ENCODE data around the gene TMEM259.

TMEM259 gene

DNA sequence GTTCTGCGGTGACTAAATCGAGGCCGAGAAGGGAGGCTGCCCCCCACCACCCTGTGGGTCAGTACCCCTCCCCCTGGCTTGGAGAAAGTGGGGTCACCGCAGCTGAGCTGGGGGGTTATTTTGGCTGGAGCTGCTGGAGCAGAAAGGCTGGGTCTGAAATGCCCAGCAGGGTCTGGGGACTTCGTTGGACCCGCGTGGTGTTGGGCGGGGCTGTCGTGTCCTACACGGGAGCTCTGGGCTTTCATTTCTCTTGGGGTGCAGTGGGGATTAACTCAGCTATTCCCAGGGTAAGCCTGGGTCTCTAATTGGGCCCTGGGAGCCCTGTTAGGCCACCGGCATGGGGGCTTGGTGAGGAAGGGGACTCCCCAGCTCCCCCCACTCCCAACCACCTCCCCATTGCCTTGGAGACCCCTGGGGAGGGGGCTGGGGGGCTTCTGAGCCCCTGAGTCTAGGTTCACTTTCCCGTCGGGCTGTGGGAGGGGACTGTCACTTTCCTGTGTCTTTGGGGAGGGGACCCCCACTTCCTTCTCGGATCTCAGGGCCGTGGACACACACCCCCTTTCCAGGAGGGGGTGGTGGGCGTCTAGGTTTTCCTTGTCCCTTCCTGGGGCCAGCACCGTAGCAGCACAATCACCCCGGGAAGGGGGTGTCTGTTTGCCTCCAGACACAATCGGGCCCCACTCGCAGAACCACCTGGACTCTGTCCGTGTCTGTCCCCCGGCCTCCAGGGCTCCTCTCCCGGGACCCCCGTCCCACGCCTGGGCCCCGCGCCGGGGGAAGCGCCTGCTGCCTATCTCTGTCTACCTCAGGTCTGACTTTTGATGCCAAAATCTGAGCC, 47.0 kb downstream of the TMEM259 start:
- no peaks in the 10 kb centered on the region for H3K27me3 ChIP-seq (ENCODE audit: control insufficient read depth in 2 of 2, insufficient read depth in 2 of 2, low read length in 2 of 2)
- peaks cover 0 to 5% of the 10 kb centered on the region in 2 donors for H3K9me3 ChIP-seq (ENCODE audit: control insufficient read depth in 2 of 2, low read length in 2 of 2)
- H3K27ac ChIP-seq (ENCODE audit: low read depth in 2 of 2, low read length in 2 of 2) = no peak overlapping the region
- H3K4me1 ChIP-seq (ENCODE audit: control insufficient read depth in 2 of 2, insufficient read depth in 2 of 2, low read length in 2 of 2) = no peaks in the 10 kb centered on the region
- H3K36me3 ChIP-seq (ENCODE audit: control insufficient read depth in 2 of 2, insufficient read depth in 2 of 2, low read length in 2 of 2) = peaks cover 7 to 11% of the 10 kb centered on the region in 2 donors
- no peak overlapping the region for H3K9ac ChIP-seq (ENCODE audit: low read depth in 1 of 2, low read length in 2 of 2)
- H3K4me3 ChIP-seq (ENCODE audit: low read length in 2 of 2) = no peak overlapping the region

DNA sequence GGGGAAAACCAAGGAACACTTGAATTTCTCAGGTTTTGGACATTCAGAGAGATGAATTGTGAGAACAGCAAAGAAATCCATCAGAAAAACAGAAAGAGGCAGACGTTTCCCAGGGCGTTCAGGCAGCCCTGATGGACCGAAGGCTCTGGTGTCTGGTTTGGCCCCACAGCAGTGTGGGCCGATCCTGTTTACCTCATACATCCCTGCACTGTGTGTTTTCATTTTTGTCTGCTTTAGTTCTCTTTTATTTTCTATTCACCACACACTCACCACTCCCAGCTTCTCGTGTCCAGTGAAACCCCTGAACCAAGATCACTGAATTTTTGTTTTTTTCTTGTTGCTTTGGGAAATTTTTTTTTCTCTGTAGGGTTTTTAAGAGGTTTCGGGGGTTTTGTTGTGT, 48.6 kb downstream of the TMEM259 start:
- H3K36me3 ChIP-seq (ENCODE audit: control insufficient read depth in 2 of 2, insufficient read depth in 2 of 2, low read length in 2 of 2) = peaks cover 14 to 17% of the 10 kb centered on the region in 2 donors
- H3K9ac ChIP-seq (ENCODE audit: low read depth in 1 of 2, low read length in 2 of 2) = no peak overlapping the region
- no peak overlapping the region for H3K27ac ChIP-seq (ENCODE audit: low read depth in 2 of 2, low read length in 2 of 2)
- no peaks in the 10 kb centered on the region for H3K4me1 ChIP-seq (ENCODE audit: control insufficient read depth in 2 of 2, insufficient read depth in 2 of 2, low read length in 2 of 2)
- no peaks in the 10 kb centered on the region for H3K27me3 ChIP-seq (ENCODE audit: control insufficient read depth in 2 of 2, insufficient read depth in 2 of 2, low read length in 2 of 2)
- peaks cover 0 to 5% of the 10 kb centered on the region in 2 donors for H3K9me3 ChIP-seq (ENCODE audit: control insufficient read depth in 2 of 2, low read length in 2 of 2)
- no peak overlapping the region for H3K4me3 ChIP-seq (ENCODE audit: low read length in 2 of 2)

DNA sequence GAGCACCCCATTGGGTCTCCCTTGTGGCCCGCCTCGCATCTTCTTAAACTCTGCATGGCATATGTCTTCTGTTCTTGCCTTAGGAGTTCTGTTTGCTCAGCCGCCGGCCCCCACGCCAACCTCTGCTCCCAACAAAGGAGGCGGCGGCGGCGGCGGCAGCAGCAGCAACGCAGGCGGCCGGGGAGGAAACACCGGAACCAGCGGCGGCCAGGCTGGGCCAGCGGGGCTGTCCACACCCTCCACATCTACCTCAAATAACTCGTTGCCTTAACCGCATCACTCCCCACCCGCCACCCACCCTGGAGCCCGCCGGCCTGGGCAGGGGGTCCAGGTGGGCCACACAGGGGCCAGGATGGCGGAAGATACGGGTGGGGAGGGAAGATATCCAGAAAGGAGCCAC, 49.1 kb downstream of the TMEM259 start:
- Histone ChIP-seq H3K4me1 (ENCODE audit: control insufficient read depth in 2 of 2, insufficient read depth in 2 of 2, low read length in 2 of 2) (no peaks in the 10 kb centered on the region), H3K27me3 (ENCODE audit: control insufficient read depth in 2 of 2, insufficient read depth in 2 of 2, low read length in 2 of 2) (no peaks in the 10 kb centered on the region), H3K4me3 (ENCODE audit: low read length in 2 of 2) (no peak overlapping the region), H3K27ac (ENCODE audit: low read depth in 2 of 2, low read length in 2 of 2) (no peak overlapping the region), H3K9ac (ENCODE audit: low read depth in 1 of 2, low read length in 2 of 2) (no peak overlapping the region), H3K36me3 (ENCODE audit: control insufficient read depth in 2 of 2, insufficient read depth in 2 of 2, low read length in 2 of 2) (peaks cover 14 to 17% of the 10 kb centered on the region in 2 donors), H3K9me3 (ENCODE audit: control insufficient read depth in 2 of 2, low read length in 2 of 2) (peaks cover 0 to 5% of the 10 kb centered on the region in 2 donors)

DNA sequence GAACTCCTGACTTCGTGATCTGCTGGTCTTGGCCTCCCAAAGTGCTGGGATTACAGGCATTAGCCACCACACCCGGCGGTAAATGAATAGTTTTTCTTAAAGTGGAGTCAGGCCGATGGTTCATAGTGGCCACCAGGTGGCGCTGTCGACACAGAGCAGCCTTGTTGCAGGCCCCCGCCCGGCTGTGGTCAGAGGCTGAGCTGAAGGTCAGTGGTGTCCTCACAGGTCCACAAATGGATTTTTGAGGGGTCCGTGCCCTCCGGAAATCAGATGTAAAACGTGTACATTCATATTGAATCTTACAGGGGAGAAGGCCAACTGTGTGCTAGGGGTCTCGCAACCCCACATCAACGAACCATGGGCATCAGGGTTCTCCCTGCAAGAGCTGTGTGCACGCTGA, 50.2 kb downstream of the TMEM259 start:
- peaks cover 19% of the 10 kb centered on the region in 2 donors for H3K36me3 ChIP-seq (ENCODE audit: control insufficient read depth in 2 of 2, insufficient read depth in 2 of 2, low read length in 2 of 2)
- no peak overlapping the region for H3K9ac ChIP-seq (ENCODE audit: low read depth in 1 of 2, low read length in 2 of 2)
- no peak overlapping the region for H3K4me3 ChIP-seq (ENCODE audit: low read length in 2 of 2)
- no peaks in the 10 kb centered on the region for H3K4me1 ChIP-seq (ENCODE audit: control insufficient read depth in 2 of 2, insufficient read depth in 2 of 2, low read length in 2 of 2)
- H3K27me3 ChIP-seq (ENCODE audit: control insufficient read depth in 2 of 2, insufficient read depth in 2 of 2, low read length in 2 of 2) = no peaks in the 10 kb centered on the region
- H3K27ac ChIP-seq (ENCODE audit: low read depth in 2 of 2, low read length in 2 of 2) = no peak overlapping the region
- peaks cover 0 to 5% of the 10 kb centered on the region in 2 donors for H3K9me3 ChIP-seq (ENCODE audit: control insufficient read depth in 2 of 2, low read length in 2 of 2)

DNA sequence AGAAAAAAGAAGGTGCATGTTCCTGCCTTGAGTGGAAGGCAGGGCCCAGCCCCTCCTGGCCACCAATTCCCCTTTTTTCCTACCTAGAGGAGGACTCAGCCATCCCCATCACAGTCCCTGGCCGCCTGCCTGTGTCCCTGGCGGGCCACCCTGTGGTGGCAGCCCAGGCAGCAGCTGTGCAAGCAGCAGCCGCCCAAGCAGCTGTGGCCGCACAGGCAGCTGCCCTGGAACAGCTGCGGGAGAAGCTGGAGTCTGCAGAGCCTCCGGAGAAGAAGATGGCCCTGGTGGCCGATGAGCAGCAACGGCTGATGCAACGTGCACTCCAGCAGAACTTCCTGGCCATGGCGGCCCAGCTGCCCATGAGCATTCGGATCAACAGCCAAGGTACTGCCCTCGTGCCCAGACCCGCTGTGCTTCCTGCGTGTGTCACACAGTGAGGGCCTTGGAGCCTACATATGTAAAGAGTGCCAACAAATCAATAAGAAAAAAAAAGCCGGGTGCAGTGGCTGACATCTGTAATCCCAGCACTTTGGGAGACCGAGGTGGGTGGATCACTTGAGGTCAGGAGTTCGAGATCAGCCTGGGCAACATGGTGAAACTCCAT, 54.3 kb downstream of the TMEM259 start:
- Histone ChIP-seq H3K9me3 (ENCODE audit: control insufficient read depth in 2 of 2, low read length in 2 of 2) (peaks cover 0 to 5% of the 10 kb centered on the region in 2 donors), H3K4me1 (ENCODE audit: control insufficient read depth in 2 of 2, insufficient read depth in 2 of 2, low read length in 2 of 2) (no peaks in the 10 kb centered on the region), H3K36me3 (ENCODE audit: control insufficient read depth in 2 of 2, insufficient read depth in 2 of 2, low read length in 2 of 2) (peaks cover 26 to 28% of the 10 kb centered on the region in 2 donors)

DNA sequence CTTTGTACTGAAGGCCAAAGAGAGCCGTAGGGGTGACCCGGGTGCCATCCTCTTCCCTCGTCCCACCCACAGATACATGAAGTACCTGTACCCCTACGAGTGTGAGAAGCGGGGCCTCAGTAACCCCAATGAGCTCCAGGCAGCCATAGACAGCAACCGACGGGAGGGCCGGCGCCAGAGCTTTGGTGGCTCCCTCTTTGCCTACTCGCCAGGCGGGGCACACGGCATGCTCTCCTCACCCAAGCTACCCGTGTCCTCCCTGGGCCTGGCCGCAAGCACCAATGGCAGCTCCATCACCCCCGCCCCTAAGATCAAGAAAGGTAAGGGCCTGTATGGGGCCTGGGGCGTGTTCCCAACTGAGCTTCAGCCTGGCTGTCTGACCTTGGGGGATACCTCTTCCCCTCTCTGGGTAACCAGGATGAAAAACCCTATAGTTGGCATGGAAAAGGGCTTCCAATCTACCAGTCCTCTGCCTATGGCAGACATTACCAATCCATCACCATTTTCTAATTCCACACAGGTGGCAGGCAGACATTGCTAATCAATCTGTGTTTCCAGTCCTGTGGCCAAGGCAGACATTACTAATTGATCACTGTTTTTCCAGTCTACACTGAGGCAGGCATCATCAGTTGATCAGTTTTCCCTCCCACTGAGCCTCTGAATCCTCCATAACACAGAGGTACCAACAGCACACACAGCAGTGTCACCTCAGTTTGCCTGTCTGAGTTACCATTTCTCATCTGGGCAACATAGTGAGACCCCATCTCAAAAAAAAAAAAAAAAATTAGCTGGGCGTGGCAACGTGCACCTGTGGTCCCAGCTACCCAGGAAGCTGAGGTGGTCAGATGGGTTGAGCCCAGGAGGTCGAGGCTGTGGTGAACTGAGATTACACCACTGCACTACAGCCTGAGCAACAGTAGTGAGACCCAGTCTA, 55.9 kb downstream of the TMEM259 start:
- Histone ChIP-seq H3K36me3 (ENCODE audit: control insufficient read depth in 2 of 2, insufficient read depth in 2 of 2, low read length in 2 of 2) (peaks cover 18 to 21% of the 10 kb centered on the region in 2 donors), H3K27ac (ENCODE audit: low read depth in 2 of 2, low read length in 2 of 2) (no peak overlapping the region), H3K9me3 (ENCODE audit: control insufficient read depth in 2 of 2, low read length in 2 of 2) (no peaks in the 10 kb centered on the region), H3K9ac (ENCODE audit: low read depth in 1 of 2, low read length in 2 of 2) (no peak overlapping the region), H3K27me3 (ENCODE audit: control insufficient read depth in 2 of 2, insufficient read depth in 2 of 2, low read length in 2 of 2) (no peaks in the 10 kb centered on the region), H3K4me1 (ENCODE audit: control insufficient read depth in 2 of 2, insufficient read depth in 2 of 2, low read length in 2 of 2) (no peaks in the 10 kb centered on the region), H3K4me3 (ENCODE audit: low read length in 2 of 2) (no peak overlapping the region)

More for the DNA sequence above, 54.3 kb downstream of the TMEM259 start:
- no peaks in the 10 kb centered on the region for H3K27me3 ChIP-seq (ENCODE audit: control insufficient read depth in 2 of 2, insufficient read depth in 2 of 2, low read length in 2 of 2)
- H3K4me3 ChIP-seq (ENCODE audit: low read length in 2 of 2) = no peak overlapping the region
- H3K27ac ChIP-seq (ENCODE audit: low read depth in 2 of 2, low read length in 2 of 2) = no peak overlapping the region
- no peak overlapping the region for H3K9ac ChIP-seq (ENCODE audit: low read depth in 1 of 2, low read length in 2 of 2)

DNA sequence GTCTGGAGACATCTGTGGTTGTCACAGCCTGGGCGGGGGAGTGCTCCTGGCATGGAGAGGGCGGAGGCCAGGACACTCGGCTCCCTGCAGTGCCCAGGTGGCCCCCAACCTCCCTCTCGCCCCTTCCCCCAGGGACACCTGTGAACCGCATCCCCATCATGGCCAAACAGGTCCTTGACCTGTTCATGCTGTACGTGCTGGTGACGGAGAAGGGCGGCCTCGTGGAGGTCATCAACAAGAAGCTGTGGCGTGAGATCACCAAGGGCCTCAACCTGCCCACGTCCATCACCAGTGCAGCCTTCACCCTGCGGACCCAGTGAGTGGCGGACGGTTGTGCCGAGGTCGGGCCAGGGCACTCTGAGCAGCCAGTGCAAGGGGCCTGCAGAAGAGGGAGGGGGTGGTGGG, 56.8 kb downstream of the TMEM259 start:
- Histone ChIP-seq H3K27ac (ENCODE audit: low read depth in 2 of 2, low read length in 2 of 2) (no peak overlapping the region), H3K4me3 (ENCODE audit: low read length in 2 of 2) (no peak overlapping the region), H3K36me3 (ENCODE audit: control insufficient read depth in 2 of 2, insufficient read depth in 2 of 2, low read length in 2 of 2) (peaks cover 18 to 24% of the 10 kb centered on the region in 2 donors)

DNA sequence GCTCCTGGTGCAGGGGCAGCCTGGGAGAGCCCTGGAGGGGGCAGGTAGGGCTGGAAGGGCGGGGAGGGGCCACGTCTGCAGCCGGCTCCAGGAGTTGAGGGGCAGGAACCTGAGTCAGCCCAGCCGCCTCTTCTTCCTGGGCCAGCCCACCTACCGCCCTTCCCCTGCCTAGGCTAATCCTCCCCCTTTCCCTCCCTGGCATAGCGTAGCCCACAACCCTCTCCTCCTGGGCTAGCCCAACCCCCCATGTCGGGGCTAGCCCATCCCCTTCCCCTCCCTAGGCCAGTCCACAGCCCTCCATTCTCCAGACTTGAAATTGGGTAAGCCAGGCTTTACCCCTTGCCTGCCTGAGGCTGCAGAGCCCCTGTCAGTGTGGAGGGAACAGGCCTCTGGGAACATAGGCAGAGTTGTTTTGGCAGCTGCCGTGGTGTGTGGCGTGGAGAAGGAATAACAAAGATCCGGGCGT, 57.4 kb downstream of the TMEM259 start:
- no peaks in the 10 kb centered on the region for H3K4me1 ChIP-seq (ENCODE audit: control insufficient read depth in 2 of 2, insufficient read depth in 2 of 2, low read length in 2 of 2)
- H3K36me3 ChIP-seq (ENCODE audit: control insufficient read depth in 2 of 2, insufficient read depth in 2 of 2, low read length in 2 of 2) = peaks cover 15 to 20% of the 10 kb centered on the region in 2 donors
- H3K27me3 ChIP-seq (ENCODE audit: control insufficient read depth in 2 of 2, insufficient read depth in 2 of 2, low read length in 2 of 2) = no peaks in the 10 kb centered on the region
- no peaks in the 10 kb centered on the region for H3K9me3 ChIP-seq (ENCODE audit: control insufficient read depth in 2 of 2, low read length in 2 of 2)
- no peak overlapping the region for H3K4me3 ChIP-seq (ENCODE audit: low read length in 2 of 2)
- no peak overlapping the region for H3K9ac ChIP-seq (ENCODE audit: low read depth in 1 of 2, low read length in 2 of 2)
- no peak overlapping the region for H3K27ac ChIP-seq (ENCODE audit: low read depth in 2 of 2, low read length in 2 of 2)

More for the DNA sequence above, 56.8 kb downstream of the TMEM259 start:
- no peaks in the 10 kb centered on the region for H3K27me3 ChIP-seq (ENCODE audit: control insufficient read depth in 2 of 2, insufficient read depth in 2 of 2, low read length in 2 of 2)
- no peak overlapping the region for H3K9ac ChIP-seq (ENCODE audit: low read depth in 1 of 2, low read length in 2 of 2)
- no peaks in the 10 kb centered on the region for H3K9me3 ChIP-seq (ENCODE audit: control insufficient read depth in 2 of 2, low read length in 2 of 2)
- H3K4me1 ChIP-seq (ENCODE audit: control insufficient read depth in 2 of 2, insufficient read depth in 2 of 2, low read length in 2 of 2) = no peaks in the 10 kb centered on the region

DNA sequence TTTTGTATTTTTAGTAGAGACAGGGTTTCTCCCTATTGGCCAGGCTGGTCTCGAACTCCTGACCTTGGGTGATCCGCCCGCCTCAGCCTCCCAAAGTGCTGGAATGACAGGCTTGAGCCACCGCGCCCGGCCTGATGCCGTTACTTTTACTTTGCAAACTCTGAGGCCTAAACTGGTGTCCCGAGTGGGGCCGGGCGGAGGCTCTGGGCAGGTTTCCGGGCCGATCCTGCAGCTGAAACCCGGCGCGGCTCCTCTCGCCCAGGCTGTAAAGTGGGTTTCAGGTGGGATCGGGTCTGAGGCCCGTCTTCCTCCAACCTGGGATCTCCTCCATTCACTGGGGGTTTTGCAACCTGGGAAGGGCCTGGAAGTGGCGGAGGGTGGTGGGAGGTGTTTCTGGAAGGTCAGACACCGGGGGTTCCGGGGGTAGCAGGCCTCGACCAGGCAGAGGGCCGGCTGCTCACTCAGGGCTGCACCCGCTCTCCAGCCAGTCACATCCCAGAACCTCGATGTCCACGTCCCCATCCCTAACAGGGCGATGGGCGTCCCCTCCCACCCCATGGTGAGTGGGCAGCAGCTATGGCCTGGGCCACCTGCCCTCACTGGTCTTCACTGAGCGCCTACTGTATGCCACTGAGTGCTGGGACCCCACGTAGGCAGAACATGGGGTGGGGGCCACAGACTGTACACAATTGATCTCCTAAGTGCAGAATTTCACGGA, 58.1 kb downstream of the TMEM259 start:
- Histone ChIP-seq H3K9ac (ENCODE audit: low read depth in 1 of 2, low read length in 2 of 2) (no peak overlapping the region), H3K27ac (ENCODE audit: low read depth in 2 of 2, low read length in 2 of 2) (no peak overlapping the region), H3K36me3 (ENCODE audit: control insufficient read depth in 2 of 2, insufficient read depth in 2 of 2, low read length in 2 of 2) (peaks cover 12 to 18% of the 10 kb centered on the region in 2 donors), H3K4me3 (ENCODE audit: low read length in 2 of 2) (no peak overlapping the region), H3K27me3 (ENCODE audit: control insufficient read depth in 2 of 2, insufficient read depth in 2 of 2, low read length in 2 of 2) (no peaks in the 10 kb centered on the region), H3K4me1 (ENCODE audit: control insufficient read depth in 2 of 2, insufficient read depth in 2 of 2, low read length in 2 of 2) (no peaks in the 10 kb centered on the region), H3K9me3 (ENCODE audit: control insufficient read depth in 2 of 2, low read length in 2 of 2) (no peaks in the 10 kb centered on the region)
